SKM-1 (cell line): ENCODE data around the gene DNAJC30.
"Not testable (repeated sequence)": the region's sequence is repeated elsewhere in the genome, so short reads cannot be mapped to it uniquely, and the experiment has no call there.

Experiments
- DNase-seq: peaks from one replicate; lab custom pipeline; 2025; ENCODE audit not compliant: unreplicated experiment; lab: John Stamatoyannopoulos, UW

The DNAJC30 gene

GRCh38 chr7:73683056-73683787, at the start of gene DNAJC30, which contains the start of gene BUD23:
DNAJC30 (minus strand) TSS chr7:73683453; CDS start chr7:73683423, 30 bp downstream.
BUD23 (plus strand) TSS chr7:73683597; CDS start chr7:73683626, 29 bp downstream.
- DNase-seq, result peak; percentile 83

DNA sequence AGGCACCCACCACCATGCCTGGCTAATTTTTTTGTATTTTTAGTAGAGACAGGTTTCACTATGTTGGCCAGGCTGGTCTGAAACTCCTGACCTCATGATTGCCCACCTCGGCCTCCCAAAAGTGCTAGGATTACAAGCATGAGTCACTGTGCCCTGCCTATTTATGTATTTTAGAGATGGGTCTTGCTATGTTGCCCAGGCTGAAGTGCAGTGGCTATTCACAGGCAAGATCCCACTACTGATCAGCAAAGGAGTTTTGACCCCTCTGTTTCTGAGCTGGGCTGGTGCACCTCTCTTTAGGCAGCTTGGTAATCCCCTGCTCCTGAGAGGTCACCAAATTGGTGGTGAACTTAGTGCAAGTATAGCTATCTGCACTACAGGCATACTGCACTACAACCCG, 49.1 kb upstream of the DNAJC30 start:
- no peak for DNase-seq

DNA sequence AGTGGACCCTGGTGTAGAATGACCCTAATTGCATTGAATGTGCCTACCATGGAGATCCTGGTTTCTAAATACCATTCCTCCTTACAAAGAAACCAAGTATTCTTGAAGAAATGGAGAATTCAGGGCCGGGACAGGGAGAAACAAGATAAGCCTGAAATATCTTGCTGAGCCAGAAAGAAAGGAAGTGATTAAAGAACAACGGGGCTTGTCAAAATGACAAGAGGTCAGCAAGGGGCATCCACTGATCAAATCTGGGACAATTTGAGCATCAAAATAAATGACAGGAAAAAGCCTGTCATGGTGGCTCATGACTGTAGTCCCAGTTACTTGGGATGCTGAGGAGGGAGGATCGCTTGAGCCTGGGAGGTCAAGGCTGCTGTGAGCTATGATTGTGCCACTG, 47.2 kb upstream of the DNAJC30 start:
- DNase-seq, result no peak

DNA sequence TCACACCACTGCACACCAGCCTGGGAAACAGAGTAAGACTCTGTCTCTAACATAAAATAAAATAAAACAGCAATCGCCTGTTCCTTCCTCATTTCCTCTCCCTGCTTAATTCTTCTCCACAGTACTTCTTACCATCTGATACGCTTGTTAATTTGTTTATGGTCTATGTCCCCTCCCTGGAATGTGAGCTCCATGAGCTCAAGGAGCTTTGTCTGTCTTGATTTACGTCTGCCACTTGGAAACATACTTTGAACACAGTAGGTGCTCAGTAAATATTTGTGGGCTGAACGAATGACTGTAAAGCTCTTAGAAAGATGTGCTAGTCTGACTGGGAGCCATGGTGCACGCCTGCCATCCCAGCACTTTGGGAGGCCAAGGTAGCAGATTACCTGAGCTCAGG, 45.3 kb upstream of the DNAJC30 start:
- no peak for DNase-seq

DNA sequence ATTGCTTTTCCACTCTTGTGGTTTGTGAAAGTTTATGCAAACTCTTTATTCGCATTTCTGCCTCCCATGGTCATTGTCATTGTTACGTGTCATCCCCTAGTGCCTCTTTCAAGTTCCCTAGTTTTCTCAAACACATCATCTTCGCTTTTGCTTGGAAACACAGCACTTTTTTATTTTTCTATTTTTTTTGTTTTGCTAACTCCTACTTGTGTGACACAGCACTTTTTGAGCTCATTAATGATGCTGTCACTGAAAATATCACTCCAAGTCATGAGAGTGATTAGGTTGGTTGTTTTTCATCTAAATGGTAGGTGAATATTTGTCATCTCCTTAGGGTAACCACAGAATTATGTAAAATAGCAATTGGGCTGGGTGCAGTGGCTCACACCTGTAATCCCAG, 44.7 kb upstream of the DNAJC30 start:
- DNase-seq, result no peak

DNA sequence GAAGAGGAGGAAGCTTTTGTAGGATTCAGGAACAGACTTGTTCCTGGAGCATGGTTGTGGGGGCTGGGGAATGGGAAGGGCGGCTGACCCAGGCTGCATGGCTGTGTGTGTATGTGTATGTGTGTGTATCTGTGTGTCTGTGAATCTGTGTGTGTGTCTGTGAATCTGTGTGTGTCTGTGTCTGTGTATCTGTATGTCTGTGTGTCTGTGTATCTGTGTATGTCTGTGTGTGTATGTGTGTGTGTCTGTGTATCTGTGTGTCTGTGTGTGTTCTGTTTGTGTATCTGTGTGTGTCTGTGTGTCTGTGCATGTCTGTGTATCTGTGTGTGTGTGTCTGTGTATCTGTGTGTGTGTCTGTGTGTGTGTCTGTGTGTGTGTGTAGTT, 42.8 kb upstream of the DNAJC30 start:
- DNase-seq, result no peak

DNA sequence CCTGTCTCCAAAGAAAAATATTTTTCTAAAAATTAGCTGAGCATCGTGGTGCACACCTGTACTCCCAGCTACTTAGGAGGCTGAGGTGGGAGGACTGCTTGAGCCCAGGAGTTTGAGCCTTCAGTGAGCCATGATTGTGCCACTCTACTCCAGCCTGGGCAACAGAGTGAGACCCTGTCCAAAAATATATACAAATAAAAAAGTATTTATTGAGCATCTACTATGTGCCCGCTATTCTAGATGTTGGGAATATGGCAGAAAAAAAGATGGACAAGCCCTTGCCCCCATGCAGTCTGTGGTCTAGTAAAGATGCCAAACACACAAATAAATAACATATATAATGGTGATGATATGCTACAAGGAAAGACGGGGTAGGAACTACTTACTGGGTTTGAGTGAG, 40.6 kb upstream of the DNAJC30 start:
- no peak for DNase-seq

GRCh38 chr7:73722785-73723184, 39.5 kb upstream of the DNAJC30 start:
- no peak for DNase-seq

GRCh38 chr7:73722182-73722581, 38.9 kb upstream of the DNAJC30 start:
- DNase-seq, result not testable (repeated sequence)

GRCh38 chr7:73721377-73721817, 38.1 kb upstream of the DNAJC30 start:
- no peak for DNase-seq

DNA sequence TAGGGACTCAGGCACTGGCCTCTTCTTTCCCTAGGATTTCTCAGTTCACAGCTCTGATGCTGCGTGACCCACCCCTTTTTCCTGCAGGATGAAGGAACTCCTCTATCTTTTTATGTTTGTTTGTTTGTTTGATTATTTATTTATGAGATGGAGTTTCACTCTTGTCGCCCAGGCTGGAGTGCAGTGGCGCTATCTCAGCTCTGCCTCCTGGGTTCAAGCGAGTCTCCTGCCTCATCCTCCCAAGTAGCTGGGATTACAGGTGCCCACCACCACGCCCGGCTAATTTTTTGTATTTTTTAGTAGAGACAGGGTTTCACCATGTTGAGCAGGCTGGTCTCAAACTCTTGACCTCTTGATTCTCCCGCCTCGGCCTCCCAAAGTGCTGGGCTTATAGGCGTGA, 37.2 kb upstream of the DNAJC30 start:
- DNase-seq, result not testable (repeated sequence)

DNA sequence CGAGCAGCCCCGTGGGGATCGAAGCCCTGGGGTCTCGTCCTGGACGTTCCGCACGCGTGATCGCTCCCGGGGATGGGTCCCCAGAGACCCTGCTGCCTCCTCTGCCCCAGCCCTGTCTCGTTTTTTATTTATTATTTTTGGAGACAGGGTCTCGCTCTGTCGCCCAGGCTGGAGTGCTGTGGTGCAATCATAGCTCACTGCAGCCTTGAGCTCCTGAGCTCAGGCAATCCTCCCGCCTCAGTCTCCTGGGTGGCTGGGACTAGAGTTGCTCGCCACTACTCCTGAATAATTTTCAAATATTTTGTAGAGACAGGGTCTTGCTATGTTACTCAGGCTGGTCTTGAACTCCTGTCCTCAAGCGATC, 36.5 kb upstream of the DNAJC30 start:
- DNase-seq, result no peak

GRCh38 chr7:73718905-73719805, 35.9 kb upstream of the DNAJC30 start, which contains the start of gene STX1A:
STX1A (minus strand) TSS chr7:73719669; CDS start chr7:73719631, 38 bp downstream.
- no peak for DNase-seq

- no peak for DNase-seq
Observed at GRCh38 chr7:73718438-73718881, 35.2 kb upstream of the DNAJC30 start.

DNA sequence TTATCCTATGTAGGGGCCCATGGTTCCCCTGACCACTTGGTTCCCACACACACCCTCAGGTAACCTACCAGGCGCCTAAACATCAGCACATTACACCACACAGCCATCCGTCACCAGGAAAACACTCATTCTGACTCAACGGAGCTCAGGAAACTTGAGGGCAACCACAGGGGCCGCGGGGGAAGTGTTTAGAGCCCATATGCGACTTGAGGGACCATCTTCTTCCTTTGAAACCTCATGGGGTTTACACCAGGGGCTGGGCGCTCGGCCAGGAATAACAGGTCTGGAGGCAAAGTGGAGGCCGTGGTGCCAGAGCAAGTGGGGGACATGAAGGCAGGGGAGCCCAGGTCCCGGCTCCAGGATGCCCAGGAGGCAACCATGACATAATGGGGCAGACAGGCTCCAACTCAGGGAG, 34.7 kb upstream of the DNAJC30 start:
- DNase-seq, result peak; percentile 65

GRCh38 chr7:73717025-73717807, 34.0 kb upstream of the DNAJC30 start:
- DNase-seq, result no peak

DNA sequence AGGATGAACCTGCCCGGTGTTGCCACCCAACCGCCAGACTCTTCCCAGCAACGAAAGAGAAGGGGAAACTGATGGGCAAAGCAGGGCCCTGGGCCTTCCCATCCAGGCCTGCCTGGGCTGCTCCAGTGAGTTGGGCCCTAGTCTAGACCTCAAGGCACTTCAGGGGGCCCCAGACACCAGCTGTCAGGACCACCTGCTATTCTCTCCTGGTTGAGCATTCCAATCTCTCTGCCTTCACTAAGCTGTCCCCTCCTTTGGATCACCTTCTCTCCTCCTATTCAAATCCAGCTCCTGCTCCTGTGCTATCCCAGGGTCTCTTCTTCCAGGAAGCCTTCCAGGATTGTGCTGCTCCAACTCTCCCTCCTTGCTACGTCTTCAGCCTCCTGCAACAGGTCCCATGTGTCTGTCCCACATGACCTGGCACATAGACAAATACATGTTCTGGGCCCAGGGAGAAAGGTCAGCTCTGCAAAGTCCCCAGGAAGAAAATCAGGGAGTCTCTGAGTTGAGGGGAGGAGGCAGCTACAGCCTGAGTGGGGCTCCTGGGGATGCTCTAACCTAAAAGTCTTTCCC, 33.2 kb upstream of the DNAJC30 start:
- DNase-seq, result no peak

DNA sequence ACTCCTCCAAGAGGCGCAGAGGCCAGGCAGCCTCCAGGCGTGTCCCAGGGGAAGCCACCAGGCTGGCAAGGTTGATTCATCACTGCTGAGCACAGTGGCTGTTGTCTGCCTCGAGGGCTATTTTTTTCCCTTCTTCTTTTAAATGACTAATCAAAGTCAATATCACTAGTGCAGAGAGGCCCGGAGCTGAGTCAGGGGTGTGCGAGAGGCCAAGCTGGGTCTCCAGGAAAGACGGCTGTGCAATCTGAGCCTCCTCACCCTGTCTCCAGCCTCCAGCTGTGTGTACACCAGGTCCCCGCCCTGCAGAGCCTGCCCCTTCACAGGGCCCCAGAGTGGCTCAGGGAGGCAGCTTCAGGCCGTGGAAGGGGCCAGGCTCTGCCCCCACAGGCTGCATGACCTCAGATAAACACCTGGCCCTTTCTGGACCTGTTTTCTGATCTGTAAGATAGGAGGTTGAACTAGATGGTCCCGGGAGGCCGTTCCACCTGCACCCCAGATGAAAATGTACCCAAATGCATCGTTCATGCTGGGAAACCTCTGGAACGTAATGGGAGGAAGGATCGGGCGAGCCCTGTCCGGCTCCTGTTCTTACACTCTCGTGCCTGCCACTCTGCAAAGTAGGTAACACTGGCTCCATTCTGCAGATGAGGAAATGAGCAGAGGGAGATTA, 32.5 kb upstream of the DNAJC30 start:
- no peak for DNase-seq

DNA sequence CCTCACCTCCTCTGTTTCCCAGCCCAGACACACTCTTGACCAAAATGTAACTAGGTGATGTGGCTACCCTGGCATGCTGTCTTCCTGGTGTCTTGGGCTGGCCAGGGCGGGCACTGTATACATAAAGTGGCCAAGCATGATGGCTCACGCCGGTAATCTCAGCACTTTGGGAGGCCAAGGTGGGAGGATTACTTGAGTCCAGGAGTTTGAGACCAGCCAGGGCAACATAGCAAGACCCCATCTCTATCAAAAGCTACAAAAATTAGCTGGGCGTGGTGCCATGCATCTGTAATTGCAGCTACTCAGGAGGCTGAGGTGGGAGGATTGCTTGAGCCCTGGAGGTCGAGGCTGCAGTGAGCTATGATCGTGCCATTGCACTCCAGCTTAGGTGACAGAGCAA, 30.1 kb upstream of the DNAJC30 start:
- DNase-seq, result not testable (repeated sequence)

- DNase-seq, result no peak
Observed at GRCh38 chr7:73712773-73713172, 29.5 kb upstream of the DNAJC30 start.
